ENCODE measurements around the gene PLPP2. TPM values are rescaled to one million over a fixed set of nuclear protein-coding genes. Genes with fewer than 3 reads are reported as not detected.

Gene PLPP2
- total RNA-seq, 1 experiment from 2014 or later, result not detected

DNA sequence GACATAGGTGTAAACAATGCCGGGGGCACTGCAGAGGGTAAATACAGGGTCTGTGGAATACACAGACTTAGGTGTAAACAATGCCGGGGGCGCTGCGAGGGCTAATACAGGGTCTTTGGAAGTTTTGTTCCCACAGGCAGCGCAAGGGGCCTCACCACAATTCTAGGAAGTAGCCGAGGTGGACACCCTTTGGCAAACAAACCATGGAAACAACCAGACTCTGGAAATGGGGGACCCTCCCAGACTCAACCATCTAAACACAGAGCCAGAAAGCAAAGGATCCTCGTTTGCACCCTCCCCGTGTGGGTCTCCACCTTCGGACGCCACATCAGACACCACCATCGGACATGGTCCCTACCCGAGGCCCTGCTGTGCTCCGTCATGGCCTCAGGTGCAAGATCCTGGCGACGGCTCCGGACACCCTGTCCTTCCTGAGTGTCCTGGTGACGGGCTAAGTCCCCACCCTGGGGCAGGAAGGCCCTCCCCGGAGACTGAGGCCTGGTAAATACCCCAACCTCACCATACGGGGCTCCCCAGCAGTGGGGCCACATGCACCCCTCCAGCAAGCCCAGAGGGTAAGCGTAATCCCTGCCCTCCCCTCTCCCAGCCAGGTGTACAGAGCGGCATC is 16.7 kb upstream of the PLPP2 start:
- BruUV-seq (replicated peaks), result no TSS peak
- DNase-seq (no peak), ATAC-seq (no peak)
- Histone ChIP-seq H3K27me3 (ENCODE audit: low read length) (no peaks in the 10 kb centered on the region), H3K36me3 (ENCODE audit: low read depth, low read length) (no peaks in the 10 kb centered on the region), H3F3A (ENCODE audit: low read length, unreplicated experiment) (no peaks in the 10 kb centered on the region), H4K20me1 (ENCODE audit: low read length) (no peaks in the 10 kb centered on the region), H3K9me2 (replicated peaks; ENCODE audit: low read length) (no peaks in the 10 kb centered on the region), H2AFZ (ENCODE audit: low read length) (no peak overlapping the region), H3K4me2 (ENCODE audit: low read length) (no peak overlapping the region), H3K27ac (ENCODE audit: low read length) (no peak overlapping the region), H3K4me3 (ENCODE audit: low read length) (no peak overlapping the region), H3K9me3 (ENCODE audit: low read length) (no peaks in the 10 kb centered on the region), H3K4me1 (ENCODE audit: insufficient read depth, low read length) (no peaks in the 10 kb centered on the region), H3K9ac (ENCODE audit: low read length) (no peak overlapping the region), H3K79me2 (ENCODE audit: low read length) (no peaks in the 10 kb centered on the region)
- TF ChIP-seq EZH2 (IDR thresholded peaks at IDR 0.05; ENCODE audit: low read length, unreplicated experiment) (no peak), CTCF (conservative IDR thresholded peaks at IDR 0.05; ENCODE audit: low read depth, low read length) (no peak), EZH2phosphoT487 (IDR thresholded peaks at IDR 0.05; ENCODE audit: borderline replicate concordance, low read length) (no peak)
- CTCF ChIA-PET, result no interaction called here
- POLR2A ChIA-PET (ENCODE audit: unreplicated experiment), result no interaction called here
- intact Hi-C loops (cut with micrococcal nuclease), result no loop called here

DNA sequence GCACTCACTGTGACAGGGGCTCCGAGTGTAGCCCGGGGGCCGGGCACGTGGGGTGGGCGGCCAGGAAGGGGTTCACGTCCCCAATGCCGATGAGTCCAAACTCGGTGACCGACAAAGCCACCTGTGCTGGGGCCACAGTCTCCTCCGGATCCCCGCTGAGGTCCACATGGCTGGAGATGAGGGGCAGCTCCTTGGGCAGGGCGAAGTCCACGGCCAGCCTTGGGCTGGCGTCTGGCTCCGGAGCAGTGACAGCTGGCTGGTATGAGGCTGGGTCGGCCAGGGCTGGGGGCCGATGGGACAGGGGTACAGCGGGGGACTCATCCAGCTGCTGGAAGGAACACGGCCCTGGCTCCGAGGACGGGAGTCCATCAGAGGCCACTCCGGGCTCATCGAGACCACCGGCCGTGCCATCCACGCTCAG is 15.9 kb upstream of the PLPP2 start:
- no peak for TF ChIP-seq CTCF (conservative IDR thresholded peaks at IDR 0.05; ENCODE audit: low read depth, low read length)
- TF ChIP-seq EZH2 (IDR thresholded peaks at IDR 0.05; ENCODE audit: low read length, unreplicated experiment), result no peak
- no peak for TF ChIP-seq EZH2phosphoT487 (IDR thresholded peaks at IDR 0.05; ENCODE audit: borderline replicate concordance, low read length)
- ATAC-seq (no peak), DNase-seq (no peak)
- CTCF ChIA-PET, result no interaction called here
- POLR2A ChIA-PET (ENCODE audit: unreplicated experiment), result no interaction called here
- Histone ChIP-seq H3K79me2 (ENCODE audit: low read length) (no peaks in the 10 kb centered on the region), H3K27ac (ENCODE audit: low read length) (no peak overlapping the region), H4K20me1 (ENCODE audit: low read length) (no peaks in the 10 kb centered on the region), H3F3A (ENCODE audit: low read length, unreplicated experiment) (no peaks in the 10 kb centered on the region), H2AFZ (ENCODE audit: low read length) (no peak overlapping the region), H3K4me3 (ENCODE audit: low read length) (no peak overlapping the region), H3K9ac (ENCODE audit: low read length) (no peak overlapping the region), H3K4me2 (ENCODE audit: low read length) (no peak overlapping the region), H3K9me3 (ENCODE audit: low read length) (no peaks in the 10 kb centered on the region), H3K4me1 (ENCODE audit: insufficient read depth, low read length) (no peaks in the 10 kb centered on the region), H3K27me3 (ENCODE audit: low read length) (no peaks in the 10 kb centered on the region), H3K36me3 (ENCODE audit: low read depth, low read length) (no peaks in the 10 kb centered on the region), H3K9me2 (replicated peaks; ENCODE audit: low read length) (no peaks in the 10 kb centered on the region)
- intact Hi-C loops (cut with micrococcal nuclease), result no loop called here
- no TSS peak for BruUV-seq (replicated peaks)

DNA sequence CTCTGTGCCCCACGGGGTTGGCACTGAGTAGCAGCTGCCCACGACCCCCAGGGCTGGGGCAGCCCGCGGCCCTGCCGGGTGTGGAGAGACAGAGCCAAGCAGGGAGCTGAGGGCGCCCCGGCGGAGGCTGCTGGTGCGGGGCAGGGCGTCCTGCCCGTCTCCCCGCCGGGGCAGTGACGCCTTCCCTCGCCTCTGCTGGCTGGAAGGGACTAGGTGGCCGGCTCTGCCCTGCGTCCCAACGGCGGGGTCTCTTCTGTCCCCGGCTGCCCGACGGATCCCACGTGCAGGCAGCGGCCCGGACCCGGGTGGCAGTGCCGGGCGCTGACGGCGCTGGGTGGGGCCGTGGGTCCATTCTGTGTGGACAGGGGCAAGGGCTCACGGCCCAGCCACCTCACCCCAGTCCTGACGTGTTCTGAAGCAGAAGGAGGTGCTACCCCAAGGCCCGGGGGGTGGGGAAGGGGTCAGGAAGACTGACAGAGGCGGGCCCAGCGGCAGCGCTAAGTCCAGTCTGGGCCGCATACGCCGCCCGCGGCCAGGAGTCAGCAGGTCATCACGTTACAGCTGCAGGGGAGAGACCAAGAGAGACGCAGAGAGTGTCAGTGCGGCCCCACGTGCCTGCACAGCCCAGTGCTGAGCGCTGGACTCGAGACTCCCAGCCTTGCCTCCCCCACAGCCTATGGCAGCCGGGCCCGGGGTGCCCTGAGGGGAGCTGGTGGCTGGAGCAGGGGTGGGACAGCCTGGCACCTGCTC is 15.1 kb upstream of the PLPP2 start:
- Histone ChIP-seq H3K9me3 (ENCODE audit: low read length) (no peaks in the 10 kb centered on the region), H2AFZ (ENCODE audit: low read length) (no peak overlapping the region), H4K20me1 (ENCODE audit: low read length) (no peaks in the 10 kb centered on the region), H3K4me1 (ENCODE audit: insufficient read depth, low read length) (no peaks in the 10 kb centered on the region), H3K4me3 (ENCODE audit: low read length) (no peak overlapping the region), H3K79me2 (ENCODE audit: low read length) (no peaks in the 10 kb centered on the region), H3K27ac (ENCODE audit: low read length) (no peak overlapping the region), H3K27me3 (ENCODE audit: low read length) (no peaks in the 10 kb centered on the region), H3F3A (ENCODE audit: low read length, unreplicated experiment) (no peaks in the 10 kb centered on the region), H3K9ac (ENCODE audit: low read length) (no peak overlapping the region), H3K9me2 (replicated peaks; ENCODE audit: low read length) (no peaks in the 10 kb centered on the region), H3K36me3 (ENCODE audit: low read depth, low read length) (no peaks in the 10 kb centered on the region), H3K4me2 (ENCODE audit: low read length) (no peak overlapping the region)
- TF ChIP-seq CTCF (conservative IDR thresholded peaks at IDR 0.05; ENCODE audit: low read depth, low read length) (no peak), EZH2phosphoT487 (IDR thresholded peaks at IDR 0.05; ENCODE audit: borderline replicate concordance, low read length) (no peak), EZH2 (IDR thresholded peaks at IDR 0.05; ENCODE audit: low read length, unreplicated experiment) (no peak)
- ATAC-seq, result no peak
- BruUV-seq (replicated peaks), result no TSS peak
- intact Hi-C loops (cut with micrococcal nuclease), result no loop called here
- ChIA-PET CTCF (no interaction called here), POLR2A (ENCODE audit: unreplicated experiment) (no interaction called here)
- DNase-seq, result no peak

Measured in PC-3 (cell line).